Skeletal muscle tissue (tissue), 2 donors: Measurements from ENCODE around the gene PML. TPM values are rescaled to one million over a fixed set of nuclear protein-coding genes. Genes with fewer than 3 reads are reported as not detected.

Source experiments
- small RNA-seq: library from RNA; depleted of rRNA; stranded (forward); fragments of <200 nt; gene quantifications from one replicate; pipeline ENCODE3, GENCODE V24; 2014
- total RNA-seq: library from RNA; depleted of rRNA; stranded (reverse); fragments of >200 nt; gene quantifications from one replicate; pipeline ENCODE4 v1.2.3, GENCODE V29; 2014

The PML gene
- total RNA-seq, 1 donor from 2014 or later: 14.1 TPM

Small RNAs within 50 kb of the gene (small RNA-seq; reads per million reads assigned to genes)
- not detected for gene RN7SL429P

Other genes with a start within 250 kb of the PML start
- 2.1 TPM for gene INSYN1, start 241.4 kb upstream of the PML start, total RNA-seq
- gene TBC1D21, start 121.2 kb upstream of the PML start, total RNA-seq: not detected
- gene LOXL1, start 68.3 kb upstream of the PML start, total RNA-seq: 7.8 TPM
- gene STOML1, start 2.4 kb upstream of the PML start, total RNA-seq: 14.1 TPM
- gene GOLGA6A, start 87.8 kb downstream of the PML start, total RNA-seq: 1.0 TPM
- 2.1 TPM for gene ISLR2, start 135.9 kb downstream of the PML start, total RNA-seq
- 85.6 TPM for gene ISLR, start 179.0 kb downstream of the PML start, total RNA-seq
- gene STRA6, start 208.1 kb downstream of the PML start, total RNA-seq: 1.0 TPM
- 0.52 TPM for gene CCDC33, start 241.6 kb downstream of the PML start, total RNA-seq